NCI-H82 treated with DMSO at 0.1 percent for 48 hours (cell line): Measurements from ENCODE around the gene KLHL22.

Experiments used
- DNase-seq: peaks from one replicate; lab custom pipeline; 2025; ENCODE audit not compliant: unreplicated experiment; lab: John Stamatoyannopoulos, UW

The KLHL22 gene

GRCh38 chr22:20434773-20435172 lies 60.8 kb downstream of the KLHL22 start:
- no peak for DNase-seq

GRCh38 chr22:20434264-20434751 lies 61.3 kb downstream of the KLHL22 start:
- no peak for DNase-seq

- DNase-seq, result no peak
Observed at GRCh38 chr22:20433686-20434241, 61.8 kb downstream of the KLHL22 start.

- DNase-seq, result no peak
Observed at GRCh38 chr22:20433191-20433590, 62.4 kb downstream of the KLHL22 start.

- DNase-seq, result no peak
Observed at GRCh38 chr22:20432244-20432686, 63.3 kb downstream of the KLHL22 start.

GRCh38 chr22:20431511-20432192 lies 63.9 kb downstream of the KLHL22 start:
- DNase-seq, result no peak

GRCh38 chr22:20430720-20431510 lies 64.7 kb downstream of the KLHL22 start:
- DNase-seq, result no peak

GRCh38 chr22:20430101-20430719 lies 65.4 kb downstream of the KLHL22 start:
- DNase-seq, result no peak

GRCh38 chr22:20429254-20430100 lies 66.1 kb downstream of the KLHL22 start:
- DNase-seq, result no peak

GRCh38 chr22:20428496-20429253 lies 66.9 kb downstream of the KLHL22 start:
- no peak for DNase-seq

GRCh38 chr22:20427945-20428417 lies 67.6 kb downstream of the KLHL22 start:
- DNase-seq, result no peak

GRCh38 chr22:20427104-20427944 lies 68.3 kb downstream of the KLHL22 start:
- DNase-seq, result no peak

- no peak for DNase-seq
Observed at GRCh38 chr22:20426259-20426615, 69.4 kb downstream of the KLHL22 start.

- DNase-seq, result no peak
Observed at GRCh38 chr22:20425566-20426258, 69.9 kb downstream of the KLHL22 start.

GRCh38 chr22:20424932-20425565 lies 70.5 kb downstream of the KLHL22 start:
- no peak for DNase-seq

GRCh38 chr22:20424568-20424931 lies 71.0 kb downstream of the KLHL22 start:
- DNase-seq, result no peak

- DNase-seq, result no peak
Observed at GRCh38 chr22:20423906-20424551, 71.6 kb downstream of the KLHL22 start.
